ENCODE results near the gene NAA25.
"Not testable (repeated sequence)": the region's sequence is repeated elsewhere in the genome, so short reads cannot be mapped to it uniquely, and the experiment has no call there.

NAA25 gene

DNA sequence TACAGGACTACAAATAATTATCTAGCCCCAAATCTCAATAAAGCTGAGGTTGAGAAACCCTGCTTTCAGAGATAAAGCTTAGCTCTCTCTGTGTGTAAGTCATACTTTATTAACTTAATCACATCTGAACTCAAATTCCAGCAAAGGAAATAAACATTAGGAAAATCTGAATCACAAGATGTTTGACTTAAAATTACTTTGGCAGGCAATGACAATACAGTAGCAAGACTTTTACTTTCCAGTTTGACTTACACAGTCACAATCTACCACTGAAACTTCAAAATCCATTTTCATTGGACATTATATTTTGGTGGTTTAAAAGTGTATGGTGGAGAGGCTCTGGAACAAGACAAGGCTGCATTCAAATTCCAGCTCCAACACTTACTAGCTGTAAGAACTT, 107.0 kb downstream of the NAA25 start:
- TF ChIP-seq, protein P1, sequence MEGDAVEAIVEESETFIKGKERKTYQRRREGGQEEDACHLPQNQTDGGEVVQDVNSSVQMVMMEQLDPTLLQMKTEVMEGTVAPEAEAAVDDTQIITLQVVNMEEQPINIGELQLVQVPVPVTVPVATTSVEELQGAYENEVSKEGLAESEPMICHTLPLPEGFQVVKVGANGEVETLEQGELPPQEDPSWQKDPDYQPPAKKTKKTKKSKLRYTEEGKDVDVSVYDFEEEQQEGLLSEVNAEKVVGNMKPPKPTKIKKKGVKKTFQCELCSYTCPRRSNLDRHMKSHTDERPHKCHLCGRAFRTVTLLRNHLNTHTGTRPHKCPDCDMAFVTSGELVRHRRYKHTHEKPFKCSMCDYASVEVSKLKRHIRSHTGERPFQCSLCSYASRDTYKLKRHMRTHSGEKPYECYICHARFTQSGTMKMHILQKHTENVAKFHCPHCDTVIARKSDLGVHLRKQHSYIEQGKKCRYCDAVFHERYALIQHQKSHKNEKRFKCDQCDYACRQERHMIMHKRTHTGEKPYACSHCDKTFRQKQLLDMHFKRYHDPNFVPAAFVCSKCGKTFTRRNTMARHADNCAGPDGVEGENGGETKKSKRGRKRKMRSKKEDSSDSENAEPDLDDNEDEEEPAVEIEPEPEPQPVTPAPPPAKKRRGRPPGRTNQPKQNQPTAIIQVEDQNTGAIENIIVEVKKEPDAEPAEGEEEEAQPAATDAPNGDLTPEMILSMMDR (IDR thresholded peaks at IDR 0.05; ENCODE audit: low read depth, low read length): no peak
- no peak for DNase-seq (ENCODE audit: low read depth)
- no peak overlapping the region for H3K4me3 ChIP-seq (ENCODE audit: low read depth, low read length)

DNA sequence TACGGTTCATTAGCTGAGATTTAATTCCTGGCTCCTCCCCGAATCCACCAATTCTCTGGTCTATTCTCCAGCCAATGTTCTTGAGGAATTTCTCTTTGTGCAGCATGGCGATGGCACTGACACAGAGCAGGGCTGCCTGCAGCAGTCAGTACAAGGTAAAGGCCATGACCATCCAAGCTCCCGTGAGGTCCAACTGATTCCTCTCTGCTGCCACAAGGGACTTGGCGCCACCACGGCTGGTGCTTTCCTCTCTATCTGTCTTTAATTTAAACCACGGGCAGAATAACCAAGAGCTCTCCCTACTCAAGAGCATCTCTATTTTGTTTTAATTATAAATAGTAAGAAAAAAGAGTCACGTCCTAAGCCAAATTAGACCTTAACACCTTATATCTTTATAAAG, 107.8 kb downstream of the NAA25 start:
- DNase-seq (ENCODE audit: low read depth): no peak
- TF ChIP-seq, protein P2, sequence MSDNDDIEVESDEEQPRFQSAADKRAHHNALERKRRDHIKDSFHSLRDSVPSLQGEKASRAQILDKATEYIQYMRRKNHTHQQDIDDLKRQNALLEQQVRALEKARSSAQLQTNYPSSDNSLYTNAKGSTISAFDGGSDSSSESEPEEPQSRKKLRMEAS (IDR thresholded peaks at IDR 0.05; ENCODE audit: low read depth, low read length): no peak
- no peak for TF ChIP-seq POLR2A (IDR thresholded peaks at IDR 0.05; ENCODE audit: extremely low read depth, insufficient read length)
- TF ChIP-seq, protein P1 (IDR thresholded peaks at IDR 0.05; ENCODE audit: low read depth, low read length): no peak
- no peak for TF ChIP-seq MYC (IDR thresholded peaks at IDR 0.05; ENCODE audit: low read depth, low read length)
- no peak overlapping the region for H3K4me3 ChIP-seq (ENCODE audit: low read depth, low read length)

DNA sequence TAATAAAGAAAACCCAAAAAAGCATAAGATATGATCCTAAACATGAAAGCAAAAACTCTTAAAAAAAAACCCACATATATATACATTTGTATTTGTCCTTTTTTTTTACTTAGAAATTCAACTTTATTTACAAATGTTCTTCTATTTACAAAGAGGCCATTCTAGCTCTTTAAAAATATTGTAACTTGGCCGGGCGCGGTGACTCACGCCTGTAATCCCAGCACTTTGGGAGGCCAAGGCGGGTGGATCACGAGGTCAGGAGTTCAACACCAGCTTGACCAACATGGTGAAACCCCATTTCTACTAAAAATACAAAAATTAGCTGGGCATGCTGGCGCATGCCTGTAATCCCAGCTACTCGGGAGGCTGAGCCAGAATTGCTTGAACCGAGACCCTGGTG, 109.5 kb downstream of the NAA25 start:
- DNase-seq (ENCODE audit: low read depth); H3K4me3 ChIP-seq (ENCODE audit: low read depth, low read length): not testable (repeated sequence)

DNA sequence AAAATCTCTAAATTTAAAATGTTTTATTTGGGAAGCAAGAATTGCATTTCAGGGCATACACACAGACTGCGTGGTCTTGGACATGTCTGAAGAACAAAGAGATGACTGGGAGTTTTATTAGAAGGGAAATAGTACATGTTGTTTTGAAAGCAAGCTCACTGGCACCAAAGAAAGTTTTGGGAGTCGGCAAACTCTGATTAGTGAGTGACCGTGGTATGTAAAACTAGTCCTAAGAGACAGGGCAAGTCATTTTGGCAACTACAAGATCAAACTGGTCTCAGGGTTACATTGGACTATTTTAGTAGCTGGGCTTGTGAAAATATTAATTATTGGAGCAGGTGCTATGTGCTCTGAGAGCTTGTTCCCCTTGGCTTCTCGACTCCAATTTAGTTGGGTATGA, 110.6 kb downstream of the NAA25 start:
- no peak for DNase-seq (ENCODE audit: low read depth)
- no peak for TF ChIP-seq MYC (IDR thresholded peaks at IDR 0.05; ENCODE audit: low read depth, low read length)
- no peak for TF ChIP-seq POLR2A (IDR thresholded peaks at IDR 0.05; ENCODE audit: extremely low read depth, insufficient read length)
- TF ChIP-seq, protein P2 (IDR thresholded peaks at IDR 0.05; ENCODE audit: low read depth, low read length): no peak
- TF ChIP-seq, protein P1 (IDR thresholded peaks at IDR 0.05; ENCODE audit: low read depth, low read length): no peak
- no peak overlapping the region for H3K4me3 ChIP-seq (ENCODE audit: low read depth, low read length)

DNA sequence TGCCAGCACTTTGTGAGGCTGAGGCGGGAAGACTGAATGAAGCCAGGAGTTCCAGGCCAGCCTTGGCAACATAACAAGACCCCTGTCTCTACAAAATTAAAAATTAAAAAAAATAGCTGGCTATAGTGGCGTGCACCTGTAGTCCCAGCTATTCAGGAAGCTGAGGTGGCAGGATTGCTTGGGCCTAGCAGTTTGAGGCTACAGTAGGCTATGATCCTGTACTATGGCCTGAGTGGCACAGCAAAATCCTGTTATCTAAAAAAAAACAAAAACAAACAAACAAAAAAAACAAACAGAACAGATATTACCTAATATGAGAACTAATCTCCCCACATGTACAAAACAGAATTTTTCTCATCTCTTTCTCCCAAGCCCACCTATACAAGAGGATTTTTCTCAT, 111.3 kb downstream of the NAA25 start:
- no peak overlapping the region for H3K4me3 ChIP-seq (ENCODE audit: low read depth, low read length)
- TF ChIP-seq, protein P2 (IDR thresholded peaks at IDR 0.05; ENCODE audit: low read depth, low read length): no peak
- TF ChIP-seq, protein P1 (IDR thresholded peaks at IDR 0.05; ENCODE audit: low read depth, low read length): no peak
- TF ChIP-seq MYC (IDR thresholded peaks at IDR 0.05; ENCODE audit: low read depth, low read length) (no peak), POLR2A (IDR thresholded peaks at IDR 0.05; ENCODE audit: extremely low read depth, insufficient read length) (no peak)
- no peak for DNase-seq (ENCODE audit: low read depth)

DNA sequence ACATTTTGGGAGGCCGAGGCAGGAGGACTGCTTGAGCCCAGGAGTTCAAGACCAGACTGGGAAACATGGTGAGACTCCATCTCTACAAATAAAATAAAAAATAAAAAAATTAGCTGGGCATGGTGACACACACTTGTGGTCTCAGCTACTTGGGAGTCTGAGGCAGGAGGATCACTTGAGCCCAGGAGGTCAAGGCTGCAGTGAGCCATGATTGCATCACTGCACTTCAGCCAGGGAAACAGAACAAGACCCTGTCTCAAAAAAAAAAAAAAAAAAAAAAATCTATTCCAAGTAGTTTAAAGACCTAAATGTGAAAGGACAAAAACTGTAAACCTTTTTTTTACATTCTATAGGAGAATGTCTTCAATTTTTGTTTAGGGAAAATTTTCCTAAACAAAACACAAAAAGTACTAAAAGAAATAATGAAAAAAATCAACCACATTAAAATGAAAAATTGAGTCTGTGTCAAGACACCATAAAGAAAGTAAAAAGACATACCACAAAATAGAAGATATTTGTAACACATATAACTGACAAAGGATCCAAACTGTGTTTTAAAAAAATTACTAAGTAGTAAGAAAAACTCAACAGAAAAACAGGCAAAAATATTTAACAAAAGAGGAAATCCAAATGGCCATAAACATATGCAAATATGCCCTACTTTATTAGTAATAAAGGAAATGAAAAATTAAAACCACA, 112.7 kb downstream of the NAA25 start:
- no peak overlapping the region for H3K4me3 ChIP-seq (ENCODE audit: low read depth, low read length)
- TF ChIP-seq, protein P1 (IDR thresholded peaks at IDR 0.05; ENCODE audit: low read depth, low read length): no peak
- TF ChIP-seq, protein P2 (IDR thresholded peaks at IDR 0.05; ENCODE audit: low read depth, low read length): no peak
- TF ChIP-seq POLR2A (IDR thresholded peaks at IDR 0.05; ENCODE audit: extremely low read depth, insufficient read length) (no peak), MYC (IDR thresholded peaks at IDR 0.05; ENCODE audit: low read depth, low read length) (no peak)
- peak; percentile 71 for DNase-seq (ENCODE audit: low read depth)

DNA sequence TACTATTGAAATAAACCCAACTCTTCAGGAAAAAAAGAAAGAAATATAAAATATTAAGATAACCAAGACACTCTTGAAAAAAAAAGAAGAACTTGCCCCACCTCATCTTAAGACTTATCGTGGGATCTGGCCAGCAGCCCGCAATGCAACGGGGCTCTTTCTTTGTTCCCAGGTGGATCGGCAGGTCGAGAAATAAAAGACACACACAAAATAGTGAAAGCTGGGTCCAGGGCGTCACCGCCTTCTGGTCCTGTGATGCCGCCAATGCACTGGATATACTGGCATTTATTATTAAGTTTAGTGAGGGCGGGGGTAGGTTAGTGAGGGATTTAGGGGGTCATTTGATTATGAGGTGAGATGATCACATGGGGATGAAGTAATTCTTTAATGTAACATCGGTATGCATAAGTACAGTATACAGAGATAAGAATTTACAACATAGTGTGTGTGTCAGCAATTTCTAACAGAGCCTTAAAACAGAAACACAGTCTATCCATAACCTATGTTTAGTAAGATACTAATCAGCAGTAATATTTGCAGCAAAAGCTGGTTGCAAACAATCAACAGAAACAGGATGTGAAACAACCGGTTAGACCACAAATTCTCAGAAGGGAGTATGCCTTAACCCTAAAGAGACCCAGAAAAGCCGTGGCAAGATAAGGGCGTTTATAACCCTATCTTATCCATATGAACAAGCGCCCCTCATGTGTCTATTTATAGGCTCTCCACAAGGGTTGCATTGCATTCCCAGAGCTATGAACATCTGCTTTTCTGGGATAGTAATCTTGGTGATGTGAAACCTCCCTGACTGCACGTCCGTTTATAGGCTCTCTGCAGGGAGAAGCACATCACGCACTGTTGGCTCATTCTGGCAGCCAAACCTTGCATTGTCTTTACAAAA, 114.1 kb downstream of the NAA25 start:
- DNase-seq (ENCODE audit: low read depth): peak; percentile 97
- peak overlapping the region; percentile 43 for H3K4me3 ChIP-seq (ENCODE audit: low read depth, low read length)
